ENCODE measurements around the gene RYR2. TPM values are rescaled to one million over a fixed set of nuclear protein-coding genes. Genes with fewer than 3 reads are reported as not detected.

RYR2 gene
- total and polyA plus RNA-seq, 9 of the 15 experiments (the other 6 are each of a cell fraction or from before 2014, with no cell fraction given): 0.03 to 0.42 (median 0.14) TPM

GRCh38 chr1:237711281-237711680 is 669.3 kb downstream of the RYR2 start:
- ChIA-PET CTCF (ENCODE audit: low intra/inter-chr PET ratio) (no interaction called here), POLR2A (no interaction called here)
- 3% methylated on average over 3 of the region's 3 CpGs for WGBS (ENCODE audit: insufficient coverage, low coverage, missing lambda C conversion rate)
- H4K20me1 ChIP-seq (replicated peaks; ENCODE audit: control insufficient read depth, insufficient read depth, low read length): no peaks in the 10 kb centered on the region
- no peaks in the 10 kb centered on the region for H3K79me2 ChIP-seq (ENCODE audit: control insufficient read depth, insufficient read depth, low read length)
- no TSS peak for BruUV-seq (replicated peaks)
- H3K27ac ChIP-seq (ENCODE audit: extremely low read depth, low read depth, low read length): no peak overlapping the region
- TF ChIP-seq CEBPG (CRISPR knock-in tag; IDR thresholded peaks at IDR 0.05) (no peak), CEBPG (tag; conservative IDR thresholded peaks at IDR 0.05 in 1 of 2, IDR thresholded peaks at IDR 0.05 in 1 of 2) (0 out of 4 replicates have a peak, but pooled peaks of 1 of the 2 experiments have one; percentile 9), L3MBTL2 (IDR thresholded peaks at IDR 0.05) (no peak)
- no peak for ATAC-seq
- intact Hi-C loops (cut with micrococcal nuclease) (no loop called here), in situ Hi-C loops (cut with MboI) (no loop called here)
- H2AFZ ChIP-seq (ENCODE audit: low read depth, low read length): no peak overlapping the region
- peaks cover 9% of the 10 kb centered on the region for H3K9me3 ChIP-seq (replicated peaks; ENCODE audit: control insufficient read depth, insufficient read depth, low read depth, low read length)
- no peak for FAIRE-seq
- no peak overlapping the region for H3K9ac ChIP-seq (ENCODE audit: insufficient read depth in 1 of 2, low read depth in 2 of 2, low read length in 2 of 2)
- no peak for DNase-seq (ENCODE audit: extremely low read depth in 1 of 4, low spot score in 3 of 4)
- H3K4me2 ChIP-seq (ENCODE audit: insufficient read depth, low read length): no peak overlapping the region
- no peaks in the 10 kb centered on the region for H3K27me3 ChIP-seq (ENCODE audit: control insufficient read depth in 2 of 2, insufficient read depth in 2 of 2, low read length in 2 of 2)
- H3K4me1 ChIP-seq (replicated peaks in 1 of 2; ENCODE audit: control insufficient read depth in 2 of 2, insufficient read depth in 2 of 2, low read length in 2 of 2): no peaks in the 10 kb centered on the region
- H3K36me3 ChIP-seq (ENCODE audit: control insufficient read depth, insufficient read depth, low read length): no peaks in the 10 kb centered on the region
- no peaks in the 10 kb centered on the region for H3K9me1 ChIP-seq (ENCODE audit: control insufficient read depth, insufficient read depth, low read length)
- H3K4me3 ChIP-seq: no peak overlapping the region

GRCh38 chr1:237712082-237712481 is 670.1 kb downstream of the RYR2 start:
- no peak for DNase-seq (ENCODE audit: extremely low read depth in 1 of 4, low spot score in 3 of 4)
- no peak overlapping the region for H2AFZ ChIP-seq (ENCODE audit: low read depth, low read length)
- WGBS (ENCODE audit: insufficient coverage, low coverage, missing lambda C conversion rate): 2% methylated on average over 6 of the region's 6 CpGs
- no peak overlapping the region for H3K27ac ChIP-seq (ENCODE audit: extremely low read depth, low read depth, low read length)
- no peak for ATAC-seq
- H3K27me3 ChIP-seq (ENCODE audit: control insufficient read depth in 2 of 2, insufficient read depth in 2 of 2, low read length in 2 of 2): no peaks in the 10 kb centered on the region
- H3K4me2 ChIP-seq (ENCODE audit: insufficient read depth, low read length): no peak overlapping the region
- CTCF ChIA-PET (ENCODE audit: low intra/inter-chr PET ratio): no interaction called here
- no peaks in the 10 kb centered on the region for H3K79me2 ChIP-seq (ENCODE audit: control insufficient read depth, insufficient read depth, low read length)
- H3K9me1 ChIP-seq (ENCODE audit: control insufficient read depth, insufficient read depth, low read length): no peaks in the 10 kb centered on the region
- FAIRE-seq: no peak
- H3K36me3 ChIP-seq (ENCODE audit: control insufficient read depth, insufficient read depth, low read length): no peaks in the 10 kb centered on the region
- peaks cover 4% of the 10 kb centered on the region; the same call in 1 of the 2 replicates for H3K9me3 ChIP-seq (replicated peaks; ENCODE audit: control insufficient read depth, insufficient read depth, low read depth, low read length)
- H3K9ac ChIP-seq (ENCODE audit: insufficient read depth in 1 of 2, low read depth in 2 of 2, low read length in 2 of 2): no peak overlapping the region
- BruUV-seq (replicated peaks): no TSS peak
- no peaks in the 10 kb centered on the region for H3K4me1 ChIP-seq (replicated peaks in 1 of 2; ENCODE audit: control insufficient read depth in 2 of 2, insufficient read depth in 2 of 2, low read length in 2 of 2)
- H4K20me1 ChIP-seq (replicated peaks; ENCODE audit: control insufficient read depth, insufficient read depth, low read length): no peaks in the 10 kb centered on the region
- H3K4me3 ChIP-seq: no peak overlapping the region
- intact Hi-C loops (cut with micrococcal nuclease) (no loop called here), in situ Hi-C loops (cut with MboI) (no loop called here)
- POLR2A ChIA-PET: interaction anchor here (0.6 kb wide), 1 partner anchor 408 kb away, joined by 3 read pairs; no protein-coding TSS in a partner anchor
- TF ChIP-seq ETS1 (conservative IDR thresholded peaks at IDR 0.05; ENCODE audit: control insufficient read depth, low read depth, low read length) (no peak), PREB (CRISPR knock-in tag; IDR thresholded peaks at IDR 0.05) (no peak), ZNF347 (CRISPR knock-in tag; IDR thresholded peaks at IDR 0.05; ENCODE audit: low read depth) (no peak), ZBTB33 (CRISPR knock-in tag; IDR thresholded peaks at IDR 0.05) (no peak), CHD2 (IDR thresholded peaks at IDR 0.05; ENCODE audit: low read depth, low read length) (no peak), ZNF77 (CRISPR knock-in tag; IDR thresholded peaks at IDR 0.05) (no peak)
